HG03460 (cell line): Measurements from ENCODE around the gene AOX1.
"Not testable (repeated sequence)": the region's sequence is repeated elsewhere in the genome, so short reads cannot be mapped to it uniquely, and the experiment has no call there.

Experiments
- ATAC-seq: cut with Tn5 transposase; IDR thresholded peaks from one replicate; pipeline ENCODE4 v1.9.1; 2021; ENCODE audit not compliant: unreplicated experiment

AOX1 gene

GRCh38 chr2:200585730-200586643, at the start of gene AOX1:
AOX1 (plus strand) TSS chr2:200586014; CDS start chr2:200586109, 95 bp downstream.
- no peak for ATAC-seq

- no peak for ATAC-seq
These were observed 47.7 kb upstream of the AOX1 start for GRCh38 chr2:200538139-200538538.

GRCh38 chr2:200540793-200541192, 45.0 kb upstream of the AOX1 start:
- ATAC-seq = no peak

GRCh38 chr2:200566596-200566995, 19.2 kb upstream of the AOX1 start:
- not testable (repeated sequence) for ATAC-seq

GRCh38 chr2:200567932-200568331, 17.9 kb upstream of the AOX1 start:
- ATAC-seq = no peak

- ATAC-seq = no peak
These were observed 9.9 kb upstream of the AOX1 start for GRCh38 chr2:200575957-200576356.

- ATAC-seq = no peak
These were observed 8.8 kb upstream of the AOX1 start for GRCh38 chr2:200577027-200577426.

GRCh38 chr2:200578778-200579177, 7.0 kb upstream of the AOX1 start:
- no peak for ATAC-seq

- no peak for ATAC-seq
These were observed 1.2 kb upstream of the AOX1 start for GRCh38 chr2:200584639-200585038.

GRCh38 chr2:200585340-200585729, 479 bp upstream of the AOX1 start:
- ATAC-seq = no peak

- ATAC-seq = no peak
These were observed 796 bp downstream of the AOX1 start for GRCh38 chr2:200586644-200586975.

GRCh38 chr2:200587007-200587616, 1.3 kb downstream of the AOX1 start:
- ATAC-seq = no peak

GRCh38 chr2:200588076-200588678, 2.4 kb downstream of the AOX1 start:
- ATAC-seq = no peak

GRCh38 chr2:200590090-200590489, 4.3 kb downstream of the AOX1 start:
- no peak for ATAC-seq

- no peak for ATAC-seq
These were observed 5.5 kb downstream of the AOX1 start for GRCh38 chr2:200591308-200591707.

GRCh38 chr2:200592406-200593075, 6.7 kb downstream of the AOX1 start:
- ATAC-seq = no peak

GRCh38 chr2:200593905-200594304, 8.1 kb downstream of the AOX1 start:
- no peak for ATAC-seq

GRCh38 chr2:200595913-200596312, 10.1 kb downstream of the AOX1 start:
- no peak for ATAC-seq

- ATAC-seq = no peak
These were observed 11.2 kb downstream of the AOX1 start for GRCh38 chr2:200596774-200597570.

GRCh38 chr2:200599206-200599605, 13.4 kb downstream of the AOX1 start:
- no peak for ATAC-seq
